SH-SY5Y (cell line): ENCODE measurements around the gene PDLIM5.

Experiments
- GATA2 ChIP-seq: IDR thresholded peaks from 2 replicates; pipeline ENCODE4 v1.6.1; 2011; ENCODE audit warnings: mild to moderate bottlenecking, low read depth, low read length
- GATA3 ChIP-seq: IDR thresholded peaks from 2 replicates; pipeline ENCODE4 v1.6.1; 2011; ENCODE audit warnings: low read depth, mild to moderate bottlenecking, low read length, moderate library complexity

DNA sequence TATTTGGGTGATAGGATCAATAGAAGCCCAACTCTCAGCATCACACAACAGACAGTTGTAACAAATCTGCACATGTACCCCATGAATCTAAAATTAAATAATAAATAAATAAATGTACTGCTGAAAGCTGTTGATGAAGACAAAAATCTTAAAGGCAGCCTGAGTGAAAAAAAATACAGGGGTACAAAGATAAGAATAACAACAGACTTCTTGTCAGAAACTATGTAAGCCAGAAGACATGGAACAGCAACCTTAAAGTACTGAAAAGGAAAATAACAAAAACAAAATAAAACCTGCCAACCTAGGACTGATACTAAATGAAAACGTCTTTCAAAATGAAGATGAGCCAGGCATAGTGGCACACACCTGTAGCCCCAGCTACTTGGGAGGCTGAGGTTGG, 25.0 kb upstream of the PDLIM5 start:
- TF ChIP-seq GATA3 (no peak), GATA2 (no peak)
